ENCODE data around the gene ASXL2.

ASXL2 gene

GRCh38 chr2:25817006-25817405 lies 61.3 kb downstream of the ASXL2 start:
- DNase-seq = no peak
- intact Hi-C loops (cut with DNase I) = no loop called here

- intact Hi-C loops (cut with DNase I) = no loop called here
- no peak for DNase-seq
These were observed 62.0 kb downstream of the ASXL2 start for GRCh38 chr2:25816249-25816648.

GRCh38 chr2:25814681-25815080 lies 63.6 kb downstream of the ASXL2 start:
- intact Hi-C loops (cut with DNase I) = no loop called here
- no peak for DNase-seq

- DNase-seq = no peak
- intact Hi-C loops (cut with DNase I) = no loop called here
These were observed 67.9 kb downstream of the ASXL2 start for GRCh38 chr2:25810428-25810827.

GRCh38 chr2:25809646-25810045 lies 68.6 kb downstream of the ASXL2 start:
- DNase-seq = no peak
- intact Hi-C loops (cut with DNase I) = no loop called here

GRCh38 chr2:25808006-25808383 lies 70.3 kb downstream of the ASXL2 start:
- DNase-seq = no peak
- intact Hi-C loops (cut with DNase I) = no loop called here

- intact Hi-C loops (cut with DNase I) = no loop called here
- DNase-seq = no peak
These were observed 71.3 kb downstream of the ASXL2 start for GRCh38 chr2:25806941-25807340.

- DNase-seq = no peak
- intact Hi-C loops (cut with DNase I) = no loop called here
These were observed 72.3 kb downstream of the ASXL2 start for GRCh38 chr2:25805987-25806386.

GRCh38 chr2:25804338-25804737 lies 73.9 kb downstream of the ASXL2 start:
- intact Hi-C loops (cut with DNase I) = no loop called here
- DNase-seq = no peak

GRCh38 chr2:25799301-25799700 lies 79.0 kb downstream of the ASXL2 start:
- intact Hi-C loops (cut with DNase I) = no loop called here
- no peak for DNase-seq

- intact Hi-C loops (cut with DNase I) = no loop called here
- DNase-seq = no peak
These were observed 80.4 kb downstream of the ASXL2 start for GRCh38 chr2:25797620-25798488.

GRCh38 chr2:25794544-25795276 lies 83.6 kb downstream of the ASXL2 start:
- intact Hi-C loops (cut with DNase I) = no loop called here
- DNase-seq = no peak

- no peak for DNase-seq
- intact Hi-C loops (cut with DNase I) = no loop called here
These were observed 88.1 kb downstream of the ASXL2 start for GRCh38 chr2:25790074-25790790.

- no peak for DNase-seq
- intact Hi-C loops (cut with DNase I) = no loop called here
These were observed 89.8 kb downstream of the ASXL2 start for GRCh38 chr2:25788457-25788856.

GRCh38 chr2:25787020-25787419 lies 91.3 kb downstream of the ASXL2 start:
- intact Hi-C loops (cut with DNase I) = no loop called here
- no peak for DNase-seq

GRCh38 chr2:25784404-25784803 lies 93.9 kb downstream of the ASXL2 start:
- intact Hi-C loops (cut with DNase I) = no loop called here
- no peak for DNase-seq

GRCh38 chr2:25777077-25777476 lies 101.2 kb downstream of the ASXL2 start:
- intact Hi-C loops (cut with DNase I) = no loop called here

GRCh38 chr2:25772078-25772477 lies 106.2 kb downstream of the ASXL2 start:
- DNase-seq = no peak
- intact Hi-C loops (cut with DNase I) = no loop called here

More at GRCh38 chr2:25777077-25777476, 101.2 kb downstream of the ASXL2 start:
- no peak for DNase-seq

- intact Hi-C loops (cut with DNase I) = no loop called here
- DNase-seq = no peak
These were observed 114.7 kb downstream of the ASXL2 start for GRCh38 chr2:25763575-25763974.

- DNase-seq = no peak
- intact Hi-C loops (cut with DNase I) = no loop called here
These were observed 118.0 kb downstream of the ASXL2 start for GRCh38 chr2:25760297-25760696.

Data from head of caudate nucleus (tissue), 42 donors.